ENCODE data around the gene IFNK.

DNA sequence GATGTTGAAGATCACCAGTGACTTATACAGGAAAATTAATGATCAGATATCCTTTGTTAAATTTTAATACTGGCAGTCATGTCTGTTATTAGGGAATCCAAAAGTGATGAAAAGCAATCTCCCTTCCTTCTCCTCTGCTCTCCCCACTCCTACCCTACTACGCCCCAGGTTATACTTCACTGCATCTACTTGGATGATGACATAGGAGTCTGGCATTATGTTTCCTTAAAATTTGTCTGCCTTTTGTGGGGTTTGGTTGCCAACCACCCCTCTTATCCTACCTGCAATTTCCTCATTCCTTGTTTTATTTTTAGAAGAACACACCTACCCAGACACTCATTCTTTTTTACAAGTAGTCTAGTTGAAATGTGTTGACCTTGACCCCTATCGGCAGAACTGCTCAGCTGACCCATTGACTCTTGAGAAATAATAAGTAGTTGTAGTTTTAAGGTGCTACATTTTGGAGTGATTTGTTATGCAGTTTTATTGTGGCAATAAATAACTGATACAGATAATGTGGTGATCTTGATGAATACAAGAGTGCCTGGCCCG is 10.6 kb downstream of the IFNK start:
- no peak for TF ChIP-seq RAD21 (IDR thresholded peaks at IDR 0.05; ENCODE audit: low read length)
- TF ChIP-seq, protein P1, sequence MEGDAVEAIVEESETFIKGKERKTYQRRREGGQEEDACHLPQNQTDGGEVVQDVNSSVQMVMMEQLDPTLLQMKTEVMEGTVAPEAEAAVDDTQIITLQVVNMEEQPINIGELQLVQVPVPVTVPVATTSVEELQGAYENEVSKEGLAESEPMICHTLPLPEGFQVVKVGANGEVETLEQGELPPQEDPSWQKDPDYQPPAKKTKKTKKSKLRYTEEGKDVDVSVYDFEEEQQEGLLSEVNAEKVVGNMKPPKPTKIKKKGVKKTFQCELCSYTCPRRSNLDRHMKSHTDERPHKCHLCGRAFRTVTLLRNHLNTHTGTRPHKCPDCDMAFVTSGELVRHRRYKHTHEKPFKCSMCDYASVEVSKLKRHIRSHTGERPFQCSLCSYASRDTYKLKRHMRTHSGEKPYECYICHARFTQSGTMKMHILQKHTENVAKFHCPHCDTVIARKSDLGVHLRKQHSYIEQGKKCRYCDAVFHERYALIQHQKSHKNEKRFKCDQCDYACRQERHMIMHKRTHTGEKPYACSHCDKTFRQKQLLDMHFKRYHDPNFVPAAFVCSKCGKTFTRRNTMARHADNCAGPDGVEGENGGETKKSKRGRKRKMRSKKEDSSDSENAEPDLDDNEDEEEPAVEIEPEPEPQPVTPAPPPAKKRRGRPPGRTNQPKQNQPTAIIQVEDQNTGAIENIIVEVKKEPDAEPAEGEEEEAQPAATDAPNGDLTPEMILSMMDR (IDR thresholded peaks at IDR 0.05): no peak
- TF ChIP-seq EZH2phosphoT487 (IDR thresholded peaks at IDR 0.05; ENCODE audit: borderline replicate concordance, low read depth): no peak
- TF ChIP-seq GATA2 (CRISPR knock-in tag; IDR thresholded peaks at IDR 0.05): no peak
- no peak for TF ChIP-seq SMC3 (IDR thresholded peaks at IDR 0.05; ENCODE audit: low read depth, low read length)
